ENCODE data around the gene CDC20. TPM values are rescaled to one million over a fixed set of nuclear protein-coding genes. Genes with fewer than 3 reads are reported as not detected.

CDC20 gene
- total and polyA plus RNA-seq, 2 of the 8 experiments (the other 6 are each of a cell fraction or from before 2014, with no cell fraction given) = 214 to 221 TPM

- Histone ChIP-seq H3K27ac (ENCODE audit: low read depth, low read length) (no peak overlapping the region), H3K9ac (replicated peaks in 1 of 4; ENCODE audit: extremely low read depth in 1 of 4, low read depth in 3 of 4, low read length in 3 of 4) (no peak overlapping the region), H3K79me1 (ENCODE audit: low read depth, low read length) (no peaks in the 10 kb centered on the region), H3K9me3 (ENCODE audit: insufficient read depth in 2 of 2, low read depth in 1 of 2, low read length in 1 of 2) (no peaks in the 10 kb centered on the region), H3K4me2 (ENCODE audit: insufficient read depth in 1 of 2, low read depth in 2 of 2, low read length in 2 of 2) (no peak overlapping the region), H3K4me1 (replicated peaks in 1 of 4; ENCODE audit: control insufficient read depth in 3 of 4, insufficient read depth in 4 of 4, low read length in 3 of 4) (0 out of 7 replicates have a peak, but pooled peaks cover 0 to 2% (median 0%) of the 10 kb centered on the region in 4 experiments), H4K8ac (ENCODE audit: extremely low read depth, insufficient read depth, low read length) (no peak overlapping the region), H2BK12ac (ENCODE audit: low read depth, low read length) (no peak overlapping the region), H2BK15ac (ENCODE audit: low read length) (no peak overlapping the region), H3K18ac (ENCODE audit: extremely low read depth, low read length) (no peak overlapping the region), H3K4me3 (ENCODE audit: extremely low read depth in 1 of 4, insufficient read depth in 2 of 4, low read depth in 3 of 4, low read length in 4 of 4) (no peak overlapping the region), H2AK5ac (ENCODE audit: low read depth, low read length) (no peak overlapping the region), H3K23ac (ENCODE audit: insufficient read length) (no peak overlapping the region), H3K27me3 (replicated peaks in 1 of 4; ENCODE audit: control insufficient read depth in 3 of 4, extremely low read depth in 1 of 4, insufficient read depth in 3 of 4, low read length in 3 of 4) (no peaks in the 10 kb centered on the region), H2AFZ (ENCODE audit: low read length) (no peak overlapping the region), H4K91ac (replicated peaks; ENCODE audit: insufficient read length, low read length) (no peak overlapping the region), H3K56ac (replicated peaks; ENCODE audit: insufficient read length, low read depth, low read length) (no peak overlapping the region), H3K23me2 (ENCODE audit: low read depth, low read length) (no peaks in the 10 kb centered on the region), H2BK120ac (replicated peaks; ENCODE audit: low read depth, low read length) (no peak overlapping the region), H2BK20ac (ENCODE audit: low read length) (no peak overlapping the region), H3K79me2 (ENCODE audit: control insufficient read depth in 1 of 2, insufficient read depth in 2 of 2, low read length in 2 of 2) (peaks cover 0 to 4% of the 10 kb centered on the region in 2 experiments; a peak in 1 of 4 replicates), H2BK5ac (ENCODE audit: low read depth, low read length) (no peak overlapping the region), H4K5ac (ENCODE audit: insufficient read length, low read depth, low read length) (no peak overlapping the region), H3K4ac (replicated peaks; ENCODE audit: insufficient read length, low read depth, low read length) (no peak overlapping the region), H3K14ac (ENCODE audit: insufficient read length) (no peak overlapping the region), H4K20me1 (replicated peaks in 1 of 2; ENCODE audit: control insufficient read depth in 1 of 2, insufficient read depth in 2 of 2, low read length in 2 of 2) (no peaks in the 10 kb centered on the region), H3K36me3 (ENCODE audit: control insufficient read depth in 2 of 4, insufficient read depth in 4 of 4, low read length in 3 of 4) (peaks cover 0 to 2% (median 0%) of the 10 kb centered on the region in 4 experiments; a peak in 1 of 8 replicates)
- DNase-seq (ENCODE audit: low read depth in 1 of 2, low spot score in 2 of 2) (no peak), FAIRE-seq (no peak)
- ChIA-PET CTCF (ENCODE audit: partially characterized antibody) (interaction anchor here (1.6 to 1.7 kb wide), 2 partner anchors 12 to 19 kb away, joined by 3 to 4 read pairs; no protein-coding TSS in a partner anchor), POLR2A (ENCODE audit: partially characterized antibody) (interaction anchor here (1.1 kb wide), 1 partner anchor 19 kb away, joined by 3 read pairs; no protein-coding TSS in a partner anchor)
- TF ChIP-seq SP1 (IDR thresholded peaks at IDR 0.05; ENCODE audit: low read depth, low read length) = no peak
- no peak for TF ChIP-seq ATF2 (IDR thresholded peaks at IDR 0.05; ENCODE audit: low read length)
- TF ChIP-seq SP2 (IDR thresholded peaks at IDR 0.05; ENCODE audit: low read length) = no peak
- 82% methylated on average over 4 of the region's 4 CpGs; no CpG with 5 or more reads in 1 of the 2 experiments for WGBS, 2 experiments (ENCODE audit: extremely low coverage in 1 of 2, insufficient coverage in 1 of 2, insufficient read length in 1 of 2, insufficient replicate concordance in 2 of 2, low coverage in 1 of 2, low lambda C conversion rate in 2 of 2, missing lambda C conversion rate in 1 of 2)
These were observed 36.7 kb downstream of the CDC20 start for GRCh38 chr1:43395523-43395922.

Measured in H1 (cell line).